HG03565 (cell line): ENCODE data around the gene DHRS3.

ENCODE experiments used
- ATAC-seq: cut with Tn5 transposase; IDR thresholded peaks from one replicate; pipeline ENCODE4 v1.9.1; 2021; ENCODE audit warnings: mild to moderate bottlenecking, moderate library complexity; ENCODE audit not compliant: unreplicated experiment

DHRS3 gene

DNA sequence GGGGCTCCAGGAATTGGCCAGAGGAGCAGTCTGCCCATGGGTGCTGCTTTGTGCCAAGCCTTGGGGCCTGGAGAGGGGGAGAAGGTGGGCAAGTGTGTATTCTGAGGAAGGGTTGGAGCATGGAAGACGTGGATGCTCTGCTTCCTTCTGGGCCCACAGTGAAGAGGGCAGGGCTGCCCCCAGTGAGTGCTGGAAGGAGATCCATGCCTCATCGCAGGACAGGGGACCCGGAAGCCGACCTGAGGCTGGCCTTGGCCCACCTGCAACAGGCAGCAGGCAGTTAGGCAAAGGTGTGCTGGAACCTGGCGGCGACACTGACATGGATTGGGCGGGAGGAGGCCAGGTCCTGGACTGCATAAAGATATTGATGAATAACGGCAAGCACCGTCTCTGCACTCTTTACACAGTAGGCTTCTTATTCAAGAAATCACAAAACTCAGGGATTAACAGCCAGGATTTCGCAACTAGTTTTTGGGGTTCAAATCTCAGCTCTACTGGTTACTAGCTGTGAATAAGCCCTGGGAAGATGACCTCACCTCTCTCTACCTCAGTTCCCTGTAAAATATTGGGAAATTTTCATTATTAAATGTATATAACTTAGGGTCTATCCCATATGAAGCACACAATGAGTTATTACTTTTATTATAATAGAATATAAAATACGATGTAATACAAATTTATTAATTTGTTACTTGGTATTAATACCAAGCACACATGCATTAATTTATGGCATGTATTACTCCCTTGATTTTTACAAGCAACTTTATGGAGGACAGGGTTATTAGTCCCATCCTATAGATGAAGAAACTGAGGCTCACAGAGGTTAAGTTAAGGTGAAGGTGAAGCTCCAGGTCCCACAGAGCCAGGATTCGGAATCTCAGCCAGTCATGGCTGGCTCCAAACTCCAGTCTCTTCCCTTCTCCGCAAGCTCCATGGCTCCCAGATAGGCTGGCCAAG lies 62.3 kb downstream of the DHRS3 start:
- ATAC-seq, result no peak

DNA sequence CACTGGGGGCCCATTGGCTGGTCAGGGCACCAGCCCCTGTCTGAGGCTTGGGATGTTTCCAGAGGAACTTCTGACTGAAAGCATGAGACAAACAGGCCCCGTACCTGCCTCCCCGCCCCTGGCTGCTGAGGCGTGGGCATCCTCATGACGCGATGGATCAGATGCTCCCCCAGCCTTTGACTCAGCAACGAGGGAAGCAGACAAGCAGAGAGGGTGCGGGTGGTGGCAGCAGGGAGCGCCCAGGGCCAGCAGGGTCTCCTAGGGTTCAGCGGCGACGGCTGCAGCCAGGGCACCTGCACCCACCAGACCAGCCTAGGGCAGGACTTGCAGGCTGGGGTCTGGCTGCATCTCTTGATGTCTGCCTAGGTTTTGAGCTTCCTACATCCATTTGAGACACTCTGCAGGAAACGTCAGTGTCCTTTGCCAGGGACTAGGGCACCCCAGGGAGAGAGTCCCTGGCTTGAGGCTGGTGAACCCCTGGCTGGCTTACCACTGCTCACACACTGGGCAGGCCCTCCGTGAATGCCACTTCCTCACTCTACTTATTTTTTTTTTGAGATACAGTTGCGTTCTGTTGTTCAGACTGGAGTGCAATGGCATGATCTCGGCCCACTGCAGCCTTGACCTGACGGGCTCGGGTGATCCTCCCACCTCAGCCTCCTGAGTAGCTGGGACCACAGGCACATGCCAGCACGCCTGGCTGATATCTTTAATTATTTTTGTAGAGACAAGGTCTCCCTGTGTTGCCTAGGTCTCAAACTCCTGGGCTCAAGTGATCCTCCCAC lies 63.3 kb downstream of the DHRS3 start:
- ATAC-seq, result no peak

DNA sequence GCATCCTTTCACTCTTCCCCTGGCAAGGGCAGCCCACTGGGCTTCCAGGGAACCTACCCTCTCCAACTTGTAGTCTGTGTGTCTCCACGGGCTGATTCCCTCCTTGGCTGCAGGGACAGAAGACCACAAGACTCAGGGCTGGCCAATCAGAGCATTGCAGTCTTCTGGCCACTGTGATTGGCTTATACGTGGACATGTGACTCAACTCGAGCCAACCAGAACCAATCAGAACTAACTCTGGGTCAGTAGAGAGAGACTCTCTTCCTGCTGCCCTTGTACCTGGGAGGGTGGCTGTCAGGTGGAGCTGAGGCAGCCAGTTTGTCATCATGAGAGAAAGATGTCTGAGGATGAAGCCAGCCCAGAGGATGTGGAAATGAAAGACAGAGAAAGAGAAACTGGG lies 64.0 kb downstream of the DHRS3 start:
- no peak for ATAC-seq

DNA sequence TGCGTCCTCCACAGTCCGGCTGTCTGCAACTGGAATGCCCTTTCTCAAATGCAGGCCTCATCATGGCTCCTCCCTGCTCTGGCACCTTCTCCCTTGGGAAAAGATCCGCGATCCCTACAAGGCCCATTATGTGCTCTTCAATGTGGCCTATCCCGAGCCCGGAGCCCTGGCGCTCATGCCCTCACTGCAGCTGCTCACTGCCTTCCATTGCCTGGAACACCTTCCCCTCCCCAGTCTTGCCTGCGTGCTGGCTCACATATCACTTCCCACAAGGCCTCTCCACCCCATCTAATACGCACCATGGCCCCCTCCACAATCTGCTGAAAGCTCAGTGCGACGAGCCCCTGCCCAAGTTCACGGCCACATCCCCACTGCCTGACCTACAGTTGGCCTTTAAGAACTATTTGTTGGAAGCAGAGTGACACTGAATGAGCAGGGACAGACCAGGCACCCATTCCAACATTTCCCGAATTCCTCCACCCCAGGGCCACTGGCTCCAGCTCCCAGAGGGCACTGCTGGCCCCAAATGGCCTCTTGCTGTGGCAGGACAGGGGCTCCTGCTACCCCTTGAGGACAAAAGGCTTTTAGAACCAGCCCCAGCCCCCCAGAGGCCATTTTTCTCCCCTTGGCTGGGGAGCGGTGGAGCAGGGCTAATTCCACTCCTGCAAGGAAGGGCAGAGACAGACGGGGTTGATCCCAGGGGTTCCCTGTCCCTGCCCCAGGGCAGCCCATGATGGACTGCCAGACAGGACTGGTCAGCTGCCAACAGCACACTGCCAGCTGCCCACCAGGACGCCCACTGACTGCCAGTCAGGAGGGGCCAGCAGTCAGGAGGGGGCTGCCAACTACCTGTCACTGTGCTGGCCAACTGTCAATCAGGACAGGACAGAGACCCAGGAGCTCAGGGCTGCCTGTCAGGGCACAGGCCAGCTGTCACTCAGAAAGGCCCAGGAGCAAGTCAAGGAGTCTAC lies 64.8 kb downstream of the DHRS3 start:
- ATAC-seq, result no peak

DNA sequence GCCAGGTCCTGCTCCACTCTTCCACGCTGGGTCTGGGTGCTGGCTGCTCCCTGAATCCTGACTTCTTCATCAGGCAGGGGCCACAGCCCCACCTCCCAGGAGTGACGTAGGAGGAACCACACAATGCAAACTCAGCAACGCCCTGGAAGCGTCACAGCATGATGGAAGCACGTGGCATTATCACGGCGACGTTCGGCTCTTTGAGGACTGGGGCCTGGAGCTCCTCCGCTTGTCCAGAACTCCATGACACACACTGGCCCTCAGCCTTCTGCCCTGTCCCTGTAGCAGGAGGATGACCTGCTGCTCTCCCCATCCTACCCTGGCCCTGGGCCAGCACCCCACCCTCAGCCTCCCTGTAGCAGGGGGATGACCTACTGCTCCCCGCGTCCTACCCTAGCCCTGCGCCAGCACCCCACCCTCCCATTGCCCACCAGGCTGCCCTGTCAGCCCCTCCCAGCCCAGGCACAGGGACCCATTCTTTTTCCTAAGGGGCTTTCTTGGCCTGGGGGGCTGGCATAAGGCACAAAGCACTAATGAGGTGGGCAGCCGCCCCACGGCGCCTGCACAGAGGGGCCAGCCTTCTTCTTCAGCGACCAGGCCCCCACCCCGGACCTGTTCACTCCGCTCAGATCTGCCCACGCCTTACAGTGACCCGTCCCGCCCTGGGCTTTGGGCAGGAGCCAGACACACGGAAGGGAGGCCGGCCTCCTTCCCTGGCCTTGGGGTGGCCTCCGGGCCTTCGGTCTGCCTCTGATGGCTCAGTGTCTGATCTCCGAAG lies 65.7 kb downstream of the DHRS3 start:
- no peak for ATAC-seq

DNA sequence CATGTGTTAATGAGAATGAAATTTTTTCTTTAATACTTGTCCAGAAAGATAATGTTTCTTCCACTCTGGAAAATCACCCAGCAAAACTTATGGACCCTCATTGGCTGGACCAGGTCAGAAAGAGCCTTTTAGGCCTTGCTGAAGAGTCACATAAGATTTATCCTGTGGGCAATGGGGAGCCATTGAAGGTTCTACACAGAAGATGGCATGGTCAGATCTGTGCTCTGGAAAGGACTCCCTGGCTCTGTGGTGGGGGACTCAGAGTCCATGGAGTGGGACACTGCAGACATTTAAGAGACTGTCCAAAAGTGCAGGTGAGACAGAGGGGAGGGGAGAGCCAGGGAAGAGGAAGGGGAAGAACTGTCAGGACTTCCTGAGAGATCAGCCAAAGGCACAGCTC lies 66.4 kb downstream of the DHRS3 start:
- no peak for ATAC-seq

DNA sequence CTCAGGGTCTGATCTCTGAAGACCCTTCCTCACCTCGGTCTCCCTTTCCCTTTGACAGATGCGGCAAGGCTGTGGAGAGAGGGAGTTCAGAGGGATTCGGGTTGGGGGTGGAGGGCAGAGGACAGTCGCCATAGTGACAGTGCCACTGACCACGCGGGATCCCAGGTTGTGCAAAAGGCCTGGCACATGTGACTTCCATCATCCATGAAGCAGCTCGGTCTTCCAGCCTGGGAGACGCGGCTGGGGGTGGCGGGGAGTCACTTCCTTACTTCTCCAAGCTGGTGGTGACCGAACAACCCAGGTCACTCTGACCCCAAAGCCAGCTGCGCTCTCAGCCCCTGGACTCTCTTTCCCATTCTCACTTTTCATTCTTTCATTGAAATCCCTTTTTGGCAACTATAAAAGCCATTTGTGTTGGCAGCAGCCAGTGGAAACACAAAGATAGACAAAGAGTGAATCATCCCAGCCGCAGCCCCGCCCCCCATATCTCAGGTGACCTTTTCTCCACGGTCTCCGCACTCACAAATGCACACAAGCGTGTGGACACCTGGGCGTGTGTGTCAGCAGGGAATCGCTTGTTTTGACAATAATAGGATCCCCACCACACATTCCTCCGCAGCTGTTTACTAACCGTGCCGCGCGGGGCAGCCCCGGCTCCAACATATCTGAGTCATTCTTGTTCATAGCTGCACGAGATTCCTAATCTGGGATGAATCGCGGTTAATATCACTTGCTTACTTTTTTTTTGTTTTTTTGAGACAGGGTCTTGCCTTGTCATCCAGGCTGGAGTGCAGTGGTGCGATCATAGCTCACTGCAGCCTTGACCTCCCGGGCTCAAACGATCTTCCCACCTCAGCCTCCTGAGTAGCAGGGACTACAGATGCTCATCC lies 68.3 kb downstream of the DHRS3 start:
- ATAC-seq, result no peak

DNA sequence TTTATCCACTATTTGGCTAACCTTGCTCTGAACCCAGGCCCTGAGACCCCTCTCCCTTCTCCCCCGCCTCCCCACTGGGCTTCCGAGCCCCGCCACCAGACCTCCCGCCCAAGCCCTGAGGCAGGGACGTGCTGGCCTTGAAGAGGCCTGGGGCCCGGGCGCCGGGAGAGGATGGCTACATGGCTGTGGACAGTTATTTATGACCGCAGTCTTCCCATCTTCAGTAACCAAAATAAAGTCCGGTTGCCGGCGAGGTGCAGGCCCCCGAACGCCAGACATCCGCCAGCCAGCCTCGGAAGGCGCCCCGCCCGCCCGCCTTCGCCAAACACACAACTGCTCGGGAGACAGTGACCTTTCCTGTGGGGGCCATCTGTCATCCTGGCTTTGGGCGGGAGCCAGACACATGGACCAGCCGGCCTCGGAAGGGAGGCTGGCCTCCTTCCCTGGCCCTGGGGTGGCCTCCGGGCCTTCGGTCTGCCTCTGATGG lies 69.0 kb downstream of the DHRS3 start:
- no peak for ATAC-seq

DNA sequence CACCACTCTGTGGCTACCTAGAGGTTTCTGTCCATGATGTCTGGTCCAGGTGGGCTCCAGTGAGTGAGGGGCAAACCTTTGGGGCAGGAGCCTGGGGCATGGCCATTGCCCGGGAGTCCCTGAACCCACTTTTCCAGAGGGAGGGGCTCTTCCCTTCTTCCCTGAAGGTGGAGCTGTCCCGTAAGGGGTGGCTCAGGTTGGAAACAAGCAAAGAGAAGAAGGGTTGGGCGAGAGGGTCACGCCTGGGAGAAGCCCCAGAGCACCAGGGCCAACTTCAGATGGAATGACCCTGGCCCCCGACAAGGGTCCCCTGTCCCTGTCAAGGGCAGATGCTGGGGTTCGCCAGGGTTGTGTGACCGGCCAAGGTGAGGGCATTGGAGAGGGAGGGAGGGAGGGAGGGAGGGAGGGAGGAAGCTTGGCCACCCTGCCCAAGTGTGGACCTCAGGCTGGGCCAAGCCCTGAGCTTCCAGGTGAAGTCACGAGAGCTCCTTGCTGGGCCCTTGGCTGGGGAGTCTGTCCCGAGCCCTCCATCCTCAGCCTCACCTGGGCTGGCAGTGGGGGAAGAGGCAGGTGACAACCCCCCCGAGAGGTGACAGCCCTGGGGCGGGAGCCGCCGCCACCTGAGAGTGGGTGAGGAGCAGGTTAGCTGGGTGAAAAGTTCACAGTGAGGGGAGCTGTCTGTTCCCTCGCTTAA lies 69.6 kb downstream of the DHRS3 start:
- ATAC-seq, result no peak

DNA sequence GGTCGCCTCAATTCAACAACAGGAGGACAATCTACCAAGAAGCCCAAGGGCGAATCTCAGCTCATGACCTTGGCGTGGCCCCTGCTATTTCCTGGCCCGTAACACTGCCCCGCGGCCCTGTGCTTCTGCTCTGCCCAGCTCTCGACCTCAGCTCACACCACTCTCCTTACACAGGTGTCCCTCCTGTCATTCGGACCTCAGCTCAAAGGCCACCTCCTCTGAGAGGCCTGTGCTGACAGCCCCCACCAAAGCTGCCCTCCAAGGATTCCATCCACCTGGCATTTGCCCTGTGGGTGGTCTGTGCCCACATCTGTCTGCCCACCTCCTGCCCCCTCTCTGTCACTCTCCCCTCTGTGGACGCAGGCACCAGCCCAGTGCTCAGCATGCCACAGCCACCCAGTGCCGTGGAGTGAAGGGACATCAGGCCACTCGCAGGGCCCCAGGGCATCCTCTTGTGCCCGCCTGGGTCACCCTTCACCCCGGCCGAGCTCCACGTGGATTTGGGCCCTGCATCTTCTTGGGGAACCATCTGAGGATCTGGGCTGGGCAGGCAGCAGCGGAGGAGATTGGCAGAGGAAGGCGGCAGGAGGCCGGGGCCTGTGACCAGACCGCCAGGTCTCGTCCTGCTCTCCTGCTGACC lies 70.3 kb downstream of the DHRS3 start:
- no peak for ATAC-seq

DNA sequence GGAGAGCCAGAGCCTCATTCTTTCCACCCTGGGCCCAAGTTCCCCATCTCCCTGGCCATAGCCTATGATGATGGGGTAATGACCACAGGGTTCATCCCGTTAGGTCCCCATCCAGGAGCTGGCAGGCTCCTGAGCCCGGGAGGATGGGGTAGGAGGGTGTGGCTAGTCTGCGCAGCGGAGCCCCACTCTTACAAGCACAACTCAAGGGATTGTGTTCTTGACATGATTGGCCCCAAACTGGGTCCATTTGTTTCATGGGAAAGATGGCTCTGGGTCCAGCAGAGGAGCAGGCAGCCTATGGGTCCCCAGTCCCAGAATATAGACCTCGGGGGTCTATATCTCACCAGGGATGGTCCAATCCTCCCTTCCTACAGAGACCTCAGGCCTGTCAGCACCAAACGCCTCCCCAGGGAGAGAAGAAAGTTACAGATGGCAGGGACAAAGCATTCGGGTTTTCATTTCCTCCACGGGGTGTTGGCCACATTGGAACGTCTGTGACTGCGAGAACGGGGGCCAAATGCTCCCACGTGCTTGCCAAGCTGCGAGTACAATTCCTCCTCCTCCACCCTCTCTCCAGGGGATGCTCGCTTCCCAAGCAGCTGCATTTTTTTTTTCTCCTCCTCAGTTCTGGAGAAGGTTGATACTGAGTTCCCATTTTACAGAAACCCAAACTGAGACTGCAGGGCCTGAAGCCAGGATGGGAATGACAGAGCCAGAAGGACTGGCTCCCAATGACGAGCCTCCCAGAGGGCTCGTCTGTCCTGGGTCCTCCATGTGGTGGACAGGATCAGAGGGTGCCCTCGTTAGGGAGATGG lies 71.0 kb downstream of the DHRS3 start:
- ATAC-seq, result no peak

DNA sequence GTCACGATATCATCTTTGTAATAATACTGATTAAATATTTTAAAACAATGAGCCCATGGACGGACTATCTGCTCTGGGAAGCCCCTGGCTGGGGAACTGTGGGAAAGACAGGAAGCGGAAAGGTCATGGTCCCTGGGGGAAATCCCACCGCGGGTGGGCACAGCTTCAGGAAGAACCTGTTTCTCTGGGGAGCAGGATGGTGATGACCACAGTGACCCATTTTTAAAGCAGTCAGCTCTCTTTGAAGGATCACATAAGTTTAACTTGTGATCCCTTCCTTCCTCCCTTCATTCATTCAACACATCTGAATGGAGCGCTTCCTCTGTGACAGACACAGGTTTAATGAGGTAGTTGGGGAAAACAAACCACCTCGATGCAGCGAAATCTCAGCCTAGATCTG lies 73.0 kb downstream of the DHRS3 start:
- ATAC-seq, result no peak

DNA sequence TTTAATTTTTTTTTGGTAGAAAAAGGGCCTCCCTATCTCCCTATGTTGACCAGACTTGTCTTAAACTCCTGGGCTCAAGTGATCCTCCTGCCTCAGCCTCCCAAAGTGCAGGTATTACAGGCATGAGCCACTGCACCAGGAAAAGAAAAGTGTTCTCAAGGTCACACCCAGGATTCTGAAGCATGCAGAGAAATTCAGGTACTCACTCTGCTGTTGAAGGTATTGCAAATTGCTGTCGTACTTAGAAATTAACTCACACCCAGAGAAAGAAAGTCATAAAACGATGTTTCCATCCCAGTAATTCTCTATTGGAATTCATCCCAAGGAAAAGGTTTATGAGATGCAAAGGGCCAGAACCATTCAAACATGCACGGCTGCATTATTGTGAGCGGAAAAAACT lies 73.7 kb downstream of the DHRS3 start:
- no peak for ATAC-seq

DNA sequence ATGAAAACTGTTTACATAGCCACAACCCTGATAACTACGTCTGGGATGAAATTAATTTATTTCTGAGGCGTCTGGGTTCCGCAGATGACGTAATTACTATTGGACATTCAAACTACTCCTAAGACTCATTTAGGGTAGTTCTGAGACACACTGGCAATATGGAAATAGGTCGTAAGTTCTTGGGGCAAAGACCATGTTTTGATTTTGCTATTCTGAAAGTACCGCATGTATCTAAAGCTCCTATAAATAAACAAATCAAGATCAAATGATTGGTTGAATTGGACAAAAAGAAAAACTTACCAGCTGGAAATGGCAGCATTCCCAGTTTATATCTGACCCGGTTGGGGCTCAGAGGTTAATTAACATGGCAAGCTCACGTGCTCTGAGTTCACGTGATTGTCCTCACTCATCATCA lies 74.3 kb downstream of the DHRS3 start:
- ATAC-seq, result no peak

DNA sequence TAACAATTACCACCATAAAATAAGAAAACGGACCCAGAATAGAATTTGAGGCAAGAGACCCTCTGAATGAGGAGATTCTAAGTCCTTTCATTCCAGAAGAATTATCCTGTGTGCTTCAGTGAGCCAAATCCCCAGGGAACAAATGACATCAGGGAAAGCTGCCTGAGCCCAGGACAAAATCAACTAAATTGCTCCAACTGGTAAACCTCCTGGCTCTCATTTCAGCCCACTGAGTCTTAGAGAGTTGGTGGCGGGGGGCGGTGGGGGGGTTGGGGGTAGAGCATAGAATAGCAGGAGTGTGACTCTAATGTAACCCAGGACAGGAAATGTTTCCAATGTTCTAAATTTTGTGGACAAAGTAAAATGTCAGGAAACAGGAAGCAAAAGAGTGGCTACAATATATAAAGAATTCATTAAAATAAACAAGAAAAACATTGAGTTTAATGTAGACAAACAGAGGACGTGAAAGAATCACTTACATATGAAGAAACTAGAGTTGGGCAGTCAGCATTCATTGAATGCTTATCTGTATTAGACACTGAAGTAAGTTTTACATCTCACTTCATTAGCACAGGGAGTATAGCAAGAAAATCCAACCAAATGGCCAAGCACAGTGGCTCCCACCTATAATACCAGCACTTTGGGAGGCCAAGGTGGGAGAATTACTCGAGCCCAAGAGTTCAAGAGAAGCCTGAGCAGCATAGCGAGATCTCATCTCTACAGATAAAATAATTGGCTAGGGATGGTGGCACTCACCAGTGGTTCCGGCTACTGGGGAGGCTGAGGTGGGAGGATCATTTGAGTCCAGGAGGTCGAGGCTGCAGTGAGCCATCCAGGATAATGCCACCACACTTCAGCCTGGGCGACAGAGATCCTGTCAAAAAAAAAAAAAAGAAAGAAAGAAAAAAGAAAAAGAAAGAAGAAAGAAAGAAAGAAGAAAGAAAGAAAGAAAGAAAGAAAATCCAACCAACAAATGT lies 75.1 kb downstream of the DHRS3 start:
- ATAC-seq, result no peak

DNA sequence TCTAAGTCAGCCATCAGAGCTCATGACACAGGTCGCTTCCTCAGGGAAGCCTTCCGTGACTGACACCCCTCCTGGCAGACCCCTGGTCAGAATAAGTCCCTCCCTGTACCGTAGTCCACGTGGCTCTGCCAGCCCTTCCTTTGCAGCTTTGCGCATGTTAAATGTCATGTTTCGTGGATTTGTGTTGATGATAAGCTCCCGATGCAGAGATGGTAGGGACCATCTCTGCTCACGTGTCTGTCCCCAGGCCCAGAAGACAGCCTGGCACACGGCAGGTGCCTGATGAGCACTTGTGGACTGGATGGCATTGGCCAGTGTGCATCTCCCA lies 75.9 kb downstream of the DHRS3 start:
- ATAC-seq, result no peak
